ENCODE data around the gene PLBD2.
"Not testable (repeated sequence)": the region's sequence is repeated elsewhere in the genome, so short reads cannot be mapped to it uniquely, and the experiment has no call there.

PLBD2 gene

DNA sequence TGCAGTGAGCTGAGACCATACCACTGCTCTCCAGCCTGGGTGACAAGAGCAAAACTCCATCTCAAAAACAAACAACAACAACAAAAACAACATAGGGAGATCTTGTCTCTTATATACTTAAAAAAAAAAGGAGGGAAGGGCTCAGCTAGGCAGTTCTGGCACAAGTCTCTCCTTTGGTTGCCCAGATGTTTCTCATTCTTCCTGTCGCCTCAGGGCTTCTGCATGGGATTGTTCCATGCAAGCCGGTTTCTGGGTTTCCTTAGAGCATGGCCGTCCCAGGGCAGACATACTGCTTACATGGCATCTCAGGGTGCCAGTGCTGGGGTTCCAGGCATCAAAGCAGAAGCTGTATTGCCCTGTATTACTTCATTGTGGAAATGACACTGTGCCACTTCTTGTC, 18.3 kb upstream of the PLBD2 start:
- no peak overlapping the region for H3K27ac ChIP-seq (ENCODE audit: low read depth, low read length)

GRCh38 chr12:113341535-113341934, 16.9 kb upstream of the PLBD2 start:
- H3K36me3 ChIP-seq (ENCODE audit: insufficient read depth, low read length) = no peaks in the 10 kb centered on the region
- no peaks in the 10 kb centered on the region for H3K9me3 ChIP-seq (ENCODE audit: low read length)
- no peak overlapping the region for H3K4me3 ChIP-seq (ENCODE audit: low read depth in 1 of 2, low read length in 2 of 2)
- no peak overlapping the region for H3K27ac ChIP-seq (ENCODE audit: low read depth, low read length)
- H3K27me3 ChIP-seq (ENCODE audit: control insufficient read depth in 1 of 2, insufficient read depth in 2 of 2, low read length in 2 of 2) = no peaks in the 10 kb centered on the region
- H3K4me1 ChIP-seq (ENCODE audit: insufficient read depth, low read length) = no peaks in the 10 kb centered on the region
- H3K9ac ChIP-seq (ENCODE audit: low read length) = no peak overlapping the region

More for the DNA sequence above, 18.3 kb upstream of the PLBD2 start:
- H3K4me1 ChIP-seq (ENCODE audit: insufficient read depth, low read length) = no peaks in the 10 kb centered on the region
- H3K4me3 ChIP-seq (ENCODE audit: low read depth in 1 of 2, low read length in 2 of 2) = no peak overlapping the region
- H3K36me3 ChIP-seq (ENCODE audit: insufficient read depth, low read length) = no peaks in the 10 kb centered on the region
- no peak overlapping the region for H3K9ac ChIP-seq (ENCODE audit: low read length)
- H3K9me3 ChIP-seq (ENCODE audit: low read length) = no peaks in the 10 kb centered on the region
- H3K27me3 ChIP-seq (ENCODE audit: control insufficient read depth in 1 of 2, insufficient read depth in 2 of 2, low read length in 2 of 2) = no peaks in the 10 kb centered on the region

- Histone ChIP-seq H3K36me3 (ENCODE audit: insufficient read depth, low read length) (no peaks in the 10 kb centered on the region), H3K9me3 (ENCODE audit: low read length) (no peaks in the 10 kb centered on the region), H3K27ac (ENCODE audit: low read depth, low read length) (no peak overlapping the region), H3K4me3 (ENCODE audit: low read depth in 1 of 2, low read length in 2 of 2) (no peak overlapping the region), H3K4me1 (ENCODE audit: insufficient read depth, low read length) (no peaks in the 10 kb centered on the region), H3K27me3 (ENCODE audit: control insufficient read depth in 1 of 2, insufficient read depth in 2 of 2, low read length in 2 of 2) (no peaks in the 10 kb centered on the region), H3K9ac (ENCODE audit: low read length) (no peak overlapping the region)
Observed at GRCh38 chr12:113345318-113345717, 13.1 kb upstream of the PLBD2 start.

DNA sequence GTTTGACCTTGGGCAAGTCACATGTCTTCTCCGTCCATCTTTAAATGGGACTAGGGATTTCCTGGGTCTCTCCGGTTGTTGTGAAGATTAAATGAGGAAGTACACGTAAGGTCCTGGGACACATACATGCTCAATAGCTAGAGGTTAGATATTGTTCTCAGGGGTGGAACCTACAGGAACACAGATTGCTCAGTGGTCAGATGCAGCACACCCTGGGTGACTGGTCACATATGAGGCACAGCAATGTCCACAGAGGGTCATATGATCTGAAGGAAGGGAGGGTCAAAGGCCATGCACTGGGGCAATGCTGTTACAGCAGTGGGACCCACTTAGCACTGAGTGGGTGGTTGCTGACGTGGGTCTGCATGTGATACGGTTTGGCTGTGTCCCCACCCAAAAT, 12.0 kb upstream of the PLBD2 start:
- Histone ChIP-seq H3K36me3 (ENCODE audit: insufficient read depth, low read length) (no peaks in the 10 kb centered on the region), H3K4me3 (ENCODE audit: low read depth in 1 of 2, low read length in 2 of 2) (no peak overlapping the region), H3K9me3 (ENCODE audit: low read length) (no peaks in the 10 kb centered on the region), H3K4me1 (ENCODE audit: insufficient read depth, low read length) (no peaks in the 10 kb centered on the region), H3K9ac (ENCODE audit: low read length) (no peak overlapping the region), H3K27ac (ENCODE audit: low read depth, low read length) (no peak overlapping the region), H3K27me3 (ENCODE audit: control insufficient read depth in 1 of 2, insufficient read depth in 2 of 2, low read length in 2 of 2) (no peaks in the 10 kb centered on the region)

DNA sequence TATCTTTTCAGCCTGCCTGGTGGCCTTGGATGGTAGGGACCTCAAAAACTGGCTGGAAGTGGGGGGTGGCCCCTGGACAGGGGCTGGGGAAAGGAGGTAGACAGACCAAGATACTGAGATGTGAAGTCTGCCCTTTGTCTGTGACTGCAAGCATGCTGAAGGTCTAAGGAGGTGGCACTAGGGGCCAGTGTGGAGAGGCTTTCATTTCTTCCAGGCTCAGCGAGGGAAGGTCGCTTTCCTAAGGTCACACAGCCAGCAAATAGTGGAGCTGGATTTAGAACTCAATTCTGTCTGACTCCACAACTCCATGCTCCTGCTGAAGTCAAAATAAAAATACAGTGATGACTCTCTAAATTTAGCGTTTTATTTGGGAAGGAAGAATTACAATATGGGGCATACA, 11.3 kb upstream of the PLBD2 start:
- H3K4me3 ChIP-seq (ENCODE audit: low read depth in 1 of 2, low read length in 2 of 2) = no peak overlapping the region
- no peaks in the 10 kb centered on the region for H3K9me3 ChIP-seq (ENCODE audit: low read length)
- H3K4me1 ChIP-seq (ENCODE audit: insufficient read depth, low read length) = no peaks in the 10 kb centered on the region
- no peak overlapping the region for H3K9ac ChIP-seq (ENCODE audit: low read length)
- no peak overlapping the region for H3K27ac ChIP-seq (ENCODE audit: low read depth, low read length)
- no peaks in the 10 kb centered on the region for H3K36me3 ChIP-seq (ENCODE audit: insufficient read depth, low read length)
- no peaks in the 10 kb centered on the region for H3K27me3 ChIP-seq (ENCODE audit: control insufficient read depth in 1 of 2, insufficient read depth in 2 of 2, low read length in 2 of 2)

DNA sequence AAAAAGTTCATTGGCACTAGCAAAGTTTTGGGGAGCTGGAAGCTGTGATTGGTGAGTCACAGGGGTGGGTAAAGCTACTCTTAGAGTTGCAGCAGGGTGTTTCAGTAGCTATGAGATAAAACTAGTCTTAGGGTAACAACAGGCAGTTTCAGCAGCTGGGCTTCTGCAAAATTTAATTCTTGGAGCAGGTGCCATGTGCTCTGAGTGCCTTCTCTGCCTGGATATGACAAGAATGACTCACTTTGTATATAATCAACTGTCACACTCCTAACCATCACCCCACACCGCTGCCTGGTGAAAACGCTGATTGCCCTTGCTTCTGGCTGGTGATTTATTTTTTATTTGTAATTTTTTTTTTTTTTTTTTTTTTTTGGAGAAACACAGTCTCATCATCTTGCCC, 10.5 kb upstream of the PLBD2 start:
- Histone ChIP-seq H3K9me3 (ENCODE audit: low read length) (no peaks in the 10 kb centered on the region), H3K4me1 (ENCODE audit: insufficient read depth, low read length) (no peaks in the 10 kb centered on the region), H3K36me3 (ENCODE audit: insufficient read depth, low read length) (no peaks in the 10 kb centered on the region), H3K4me3 (ENCODE audit: low read depth in 1 of 2, low read length in 2 of 2) (no peak overlapping the region), H3K27ac (ENCODE audit: low read depth, low read length) (no peak overlapping the region), H3K27me3 (ENCODE audit: control insufficient read depth in 1 of 2, insufficient read depth in 2 of 2, low read length in 2 of 2) (no peaks in the 10 kb centered on the region), H3K9ac (ENCODE audit: low read length) (no peak overlapping the region)

- no peak overlapping the region for H3K27ac ChIP-seq (ENCODE audit: low read depth, low read length)
- no peaks in the 10 kb centered on the region for H3K27me3 ChIP-seq (ENCODE audit: control insufficient read depth in 1 of 2, insufficient read depth in 2 of 2, low read length in 2 of 2)
- no peak overlapping the region for H3K9ac ChIP-seq (ENCODE audit: low read length)
- no peaks in the 10 kb centered on the region for H3K4me1 ChIP-seq (ENCODE audit: insufficient read depth, low read length)
- no peaks in the 10 kb centered on the region for H3K36me3 ChIP-seq (ENCODE audit: insufficient read depth, low read length)
- H3K9me3 ChIP-seq (ENCODE audit: low read length) = no peaks in the 10 kb centered on the region
- H3K4me3 ChIP-seq (ENCODE audit: low read depth in 1 of 2, low read length in 2 of 2) = no peak overlapping the region
Observed at GRCh38 chr12:113348849-113349536, 9.4 kb upstream of the PLBD2 start.

- Histone ChIP-seq H3K9ac (ENCODE audit: low read length) (no peak overlapping the region), H3K4me1 (ENCODE audit: insufficient read depth, low read length) (no peaks in the 10 kb centered on the region), H3K27ac (ENCODE audit: low read depth, low read length) (no peak overlapping the region), H3K36me3 (ENCODE audit: insufficient read depth, low read length) (no peaks in the 10 kb centered on the region), H3K4me3 (ENCODE audit: low read depth in 1 of 2, low read length in 2 of 2) (no peak overlapping the region), H3K9me3 (ENCODE audit: low read length) (no peaks in the 10 kb centered on the region), H3K27me3 (ENCODE audit: control insufficient read depth in 1 of 2, insufficient read depth in 2 of 2, low read length in 2 of 2) (no peaks in the 10 kb centered on the region)
Observed at GRCh38 chr12:113351089-113351488, 7.3 kb upstream of the PLBD2 start.

- H3K4me3 ChIP-seq (ENCODE audit: low read depth in 1 of 2, low read length in 2 of 2); H3K27ac ChIP-seq (ENCODE audit: low read depth, low read length); H3K9me3 ChIP-seq (ENCODE audit: low read length); H3K36me3 ChIP-seq (ENCODE audit: insufficient read depth, low read length); H3K9ac ChIP-seq (ENCODE audit: low read length); H3K4me1 ChIP-seq (ENCODE audit: insufficient read depth, low read length); H3K27me3 ChIP-seq (ENCODE audit: control insufficient read depth in 1 of 2, insufficient read depth in 2 of 2, low read length in 2 of 2): not testable (repeated sequence)
Observed at GRCh38 chr12:113354192-113354591, 4.2 kb upstream of the PLBD2 start.

- Histone ChIP-seq H3K4me1 (ENCODE audit: insufficient read depth, low read length) (peaks cover 15% of the 10 kb centered on the region), H3K36me3 (ENCODE audit: insufficient read depth, low read length) (no peaks in the 10 kb centered on the region), H3K4me3 (ENCODE audit: low read depth in 1 of 2, low read length in 2 of 2) (peak overlapping the region; percentile 69), H3K9me3 (ENCODE audit: low read length) (no peaks in the 10 kb centered on the region), H3K27me3 (ENCODE audit: control insufficient read depth in 1 of 2, insufficient read depth in 2 of 2, low read length in 2 of 2) (no peaks in the 10 kb centered on the region), H3K9ac (ENCODE audit: low read length) (peak overlapping the region; percentile 49), H3K27ac (ENCODE audit: low read depth, low read length) (peak overlapping the region; percentile 81)
Observed at GRCh38 chr12:113359133-113359938, 949 bp downstream of the PLBD2 start.

GRCh38 chr12:113359939-113360748, 1.8 kb downstream of the PLBD2 start:
- Histone ChIP-seq H3K27ac (ENCODE audit: low read depth, low read length) (no peak overlapping the region), H3K9ac (ENCODE audit: low read length) (no peak overlapping the region)

More at GRCh38 chr12:113359939-113360748, 1.8 kb downstream of the PLBD2 start:
- H3K27me3 ChIP-seq (ENCODE audit: control insufficient read depth in 1 of 2, insufficient read depth in 2 of 2, low read length in 2 of 2) = no peaks in the 10 kb centered on the region
- peaks cover 15% of the 10 kb centered on the region for H3K4me1 ChIP-seq (ENCODE audit: insufficient read depth, low read length)
- no peaks in the 10 kb centered on the region for H3K9me3 ChIP-seq (ENCODE audit: low read length)
- no peak overlapping the region for H3K4me3 ChIP-seq (ENCODE audit: low read depth in 1 of 2, low read length in 2 of 2)
- no peaks in the 10 kb centered on the region for H3K36me3 ChIP-seq (ENCODE audit: insufficient read depth, low read length)
